Endothelial cell of umbilical vein (primary cell): Measurements from ENCODE around the gene TMEM108.

ENCODE experiments used
- POLR2A ChIP-seq: IDR thresholded peaks from 2 replicates; pipeline ENCODE4 v1.6.1; 2012; ENCODE audit warnings: low read depth, mild to moderate bottlenecking, control low read depth, low read length
- TF ChIP-seq, protein P1 (sequence below), 2 donors: IDR thresholded peaks; 1 replicate in 1 of 2; 2 replicates in 1 of 2; pipeline ENCODE4 v1.5.1; 2011; ENCODE audit warnings: low read length in 2 of 2, mild to moderate bottlenecking in 2 of 2, moderate library complexity in 2 of 2, control low read depth in 1 of 2, inconsistent platforms in 1 of 2, low read depth in 1 of 2; ENCODE audit not compliant: insufficient read depth in 1 of 2; ENCODE audit errors: extremely low read depth in 1 of 2

DNA sequence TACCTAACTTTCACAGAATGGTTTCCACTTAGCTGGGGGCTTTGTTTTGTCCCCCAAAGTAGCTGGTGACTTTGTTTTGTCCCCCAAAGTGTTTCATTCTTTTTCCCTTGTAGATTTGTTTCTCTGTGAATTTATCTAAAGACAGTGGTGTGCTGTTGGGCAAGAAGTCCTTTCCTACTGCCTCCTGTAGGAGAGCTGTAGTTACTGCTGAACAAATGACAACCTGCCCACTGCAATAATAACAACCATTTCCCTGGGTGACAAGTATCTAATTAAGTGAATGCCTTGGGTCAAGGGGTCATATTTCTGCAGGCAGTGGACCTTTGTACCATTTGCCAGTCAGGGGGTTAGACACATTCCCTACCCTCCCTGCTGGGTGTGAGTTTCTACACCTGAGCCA, 236.3 kb downstream of the TMEM108 start:
- TF ChIP-seq, protein P1, sequence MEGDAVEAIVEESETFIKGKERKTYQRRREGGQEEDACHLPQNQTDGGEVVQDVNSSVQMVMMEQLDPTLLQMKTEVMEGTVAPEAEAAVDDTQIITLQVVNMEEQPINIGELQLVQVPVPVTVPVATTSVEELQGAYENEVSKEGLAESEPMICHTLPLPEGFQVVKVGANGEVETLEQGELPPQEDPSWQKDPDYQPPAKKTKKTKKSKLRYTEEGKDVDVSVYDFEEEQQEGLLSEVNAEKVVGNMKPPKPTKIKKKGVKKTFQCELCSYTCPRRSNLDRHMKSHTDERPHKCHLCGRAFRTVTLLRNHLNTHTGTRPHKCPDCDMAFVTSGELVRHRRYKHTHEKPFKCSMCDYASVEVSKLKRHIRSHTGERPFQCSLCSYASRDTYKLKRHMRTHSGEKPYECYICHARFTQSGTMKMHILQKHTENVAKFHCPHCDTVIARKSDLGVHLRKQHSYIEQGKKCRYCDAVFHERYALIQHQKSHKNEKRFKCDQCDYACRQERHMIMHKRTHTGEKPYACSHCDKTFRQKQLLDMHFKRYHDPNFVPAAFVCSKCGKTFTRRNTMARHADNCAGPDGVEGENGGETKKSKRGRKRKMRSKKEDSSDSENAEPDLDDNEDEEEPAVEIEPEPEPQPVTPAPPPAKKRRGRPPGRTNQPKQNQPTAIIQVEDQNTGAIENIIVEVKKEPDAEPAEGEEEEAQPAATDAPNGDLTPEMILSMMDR (IDR thresholded peaks at IDR 0.05; ENCODE audit: extremely low read depth in 1 of 2, insufficient read depth in 1 of 2, low read depth in 1 of 2, low read length in 2 of 2) = no peak
- TF ChIP-seq POLR2A = no peak
